ENCODE data around the gene SIVA1.
A peak's percentile ranks its signal among the peaks of the same experiment; 100 is the strongest.

The SIVA1 gene

DNA sequence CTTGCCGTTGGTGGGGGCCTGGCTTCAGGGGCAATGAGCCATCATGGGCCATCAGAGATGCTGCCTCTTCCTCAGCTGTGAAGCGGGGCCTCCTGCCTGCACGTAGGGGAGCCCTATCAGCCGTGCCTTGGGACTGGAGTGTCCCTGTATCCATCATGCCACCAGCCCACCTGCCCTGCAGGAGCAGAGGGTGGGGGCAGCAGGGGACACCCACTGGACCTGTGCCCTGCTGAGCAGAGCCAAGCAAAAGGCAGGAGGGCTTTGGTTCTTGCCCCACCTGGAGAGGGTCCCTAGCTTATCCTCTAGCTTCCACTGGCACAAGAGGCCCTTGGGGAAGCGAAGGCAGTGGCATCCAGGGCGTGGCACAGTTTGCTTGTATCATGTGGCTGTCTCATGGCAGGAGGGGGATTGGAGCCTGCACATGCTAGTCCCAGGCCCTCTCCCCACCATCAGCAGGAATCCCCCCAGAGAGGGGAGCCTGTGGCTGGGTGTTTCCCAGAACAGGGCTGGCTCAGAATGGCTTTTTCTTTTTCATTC lies 18.8 kb upstream of the SIVA1 start:
- DNase-seq (ENCODE audit: extremely low read depth in 1 of 2, low read depth in 1 of 2): no peak

DNA sequence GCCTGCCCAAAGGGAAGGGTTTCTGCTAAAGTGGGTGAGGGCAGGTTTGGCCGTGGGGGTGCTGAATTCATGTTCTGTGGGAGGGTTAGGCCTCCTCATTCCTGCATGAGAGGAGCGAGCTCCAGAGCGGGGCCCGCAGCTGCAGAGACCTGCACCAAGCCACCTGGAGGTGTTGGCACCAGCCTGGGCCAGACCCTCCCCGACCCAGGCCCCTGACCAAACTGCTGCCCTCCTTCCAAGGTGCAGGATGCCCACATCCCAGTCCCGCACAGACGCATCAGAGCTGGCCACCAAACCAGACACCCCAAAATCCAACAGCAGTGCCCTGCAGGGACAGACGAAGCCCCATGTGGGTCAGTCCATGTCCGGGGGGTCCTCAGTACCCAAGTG lies 18.4 kb upstream of the SIVA1 start:
- no peak for DNase-seq (ENCODE audit: extremely low read depth in 1 of 2, low read depth in 1 of 2)

- no peak for DNase-seq (ENCODE audit: extremely low read depth in 1 of 2, low read depth in 1 of 2)
These were observed 17.8 kb upstream of the SIVA1 start for GRCh38 chr14:104734991-104735779.

DNA sequence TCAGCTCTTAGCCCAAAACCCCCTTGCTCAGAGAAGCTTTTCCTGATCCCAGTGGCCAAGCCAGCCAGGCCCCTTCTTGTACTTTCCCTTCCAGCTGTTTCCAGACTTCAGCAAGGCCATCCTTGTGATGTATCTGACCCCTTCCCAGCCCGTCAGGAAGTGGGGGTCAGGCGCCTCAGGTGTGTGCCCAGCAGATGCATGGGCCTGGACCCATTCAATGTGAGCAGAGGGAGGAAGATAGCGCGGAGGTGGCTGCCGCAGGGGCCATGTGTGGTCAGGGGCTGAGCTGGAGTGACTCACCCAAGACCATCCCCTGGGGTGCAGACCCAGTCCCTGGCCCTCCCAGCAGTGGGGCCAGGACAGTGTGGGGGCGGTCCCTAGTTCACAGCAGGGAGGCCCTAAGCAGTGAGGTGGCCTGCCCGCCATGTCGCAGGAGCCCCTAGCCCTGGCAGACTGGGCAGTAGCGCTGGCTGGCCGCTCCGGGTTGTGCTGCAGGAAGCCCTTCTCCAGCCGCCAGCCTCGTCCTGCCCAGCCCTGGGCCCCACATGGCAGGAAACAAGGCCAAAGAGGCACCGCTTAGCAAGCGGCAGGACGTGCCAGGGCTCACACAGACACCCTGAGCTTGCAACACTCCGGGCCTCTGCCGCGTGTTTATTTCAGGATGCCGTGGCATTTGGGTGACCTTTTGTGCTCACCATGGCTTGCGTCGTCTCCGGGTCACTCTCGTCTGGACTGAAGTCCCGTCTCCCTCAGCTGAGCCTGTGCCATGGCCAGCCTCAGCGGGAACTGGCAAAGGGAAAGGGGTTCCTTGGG lies 16.9 kb upstream of the SIVA1 start:
- no peak for DNase-seq (ENCODE audit: extremely low read depth in 1 of 2, low read depth in 1 of 2)

GRCh38 chr14:104738375-104739019 lies 14.4 kb upstream of the SIVA1 start:
- no peak for DNase-seq (ENCODE audit: extremely low read depth in 1 of 2, low read depth in 1 of 2)

DNA sequence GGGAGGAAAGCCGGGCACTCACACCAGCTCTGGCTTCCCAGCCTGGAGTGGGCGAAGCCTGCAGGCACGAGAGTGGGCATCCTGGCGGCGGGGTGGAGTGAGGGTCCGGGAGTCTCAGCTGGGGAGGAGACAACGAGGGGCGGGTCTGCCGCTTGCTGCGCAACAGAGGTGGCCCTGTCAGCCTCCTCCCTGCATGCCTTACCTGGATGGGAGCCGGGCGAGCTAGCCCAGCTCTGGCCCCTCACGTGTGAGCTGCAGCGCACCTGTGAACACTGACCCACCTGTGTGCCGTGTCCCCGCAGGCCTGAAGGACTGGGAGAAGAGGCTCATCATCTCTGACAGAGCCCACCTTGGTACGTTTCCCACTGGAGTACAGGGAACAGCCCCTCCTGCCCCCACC lies 13.9 kb upstream of the SIVA1 start:
- no peak for DNase-seq (ENCODE audit: extremely low read depth in 1 of 2, low read depth in 1 of 2)

DNA sequence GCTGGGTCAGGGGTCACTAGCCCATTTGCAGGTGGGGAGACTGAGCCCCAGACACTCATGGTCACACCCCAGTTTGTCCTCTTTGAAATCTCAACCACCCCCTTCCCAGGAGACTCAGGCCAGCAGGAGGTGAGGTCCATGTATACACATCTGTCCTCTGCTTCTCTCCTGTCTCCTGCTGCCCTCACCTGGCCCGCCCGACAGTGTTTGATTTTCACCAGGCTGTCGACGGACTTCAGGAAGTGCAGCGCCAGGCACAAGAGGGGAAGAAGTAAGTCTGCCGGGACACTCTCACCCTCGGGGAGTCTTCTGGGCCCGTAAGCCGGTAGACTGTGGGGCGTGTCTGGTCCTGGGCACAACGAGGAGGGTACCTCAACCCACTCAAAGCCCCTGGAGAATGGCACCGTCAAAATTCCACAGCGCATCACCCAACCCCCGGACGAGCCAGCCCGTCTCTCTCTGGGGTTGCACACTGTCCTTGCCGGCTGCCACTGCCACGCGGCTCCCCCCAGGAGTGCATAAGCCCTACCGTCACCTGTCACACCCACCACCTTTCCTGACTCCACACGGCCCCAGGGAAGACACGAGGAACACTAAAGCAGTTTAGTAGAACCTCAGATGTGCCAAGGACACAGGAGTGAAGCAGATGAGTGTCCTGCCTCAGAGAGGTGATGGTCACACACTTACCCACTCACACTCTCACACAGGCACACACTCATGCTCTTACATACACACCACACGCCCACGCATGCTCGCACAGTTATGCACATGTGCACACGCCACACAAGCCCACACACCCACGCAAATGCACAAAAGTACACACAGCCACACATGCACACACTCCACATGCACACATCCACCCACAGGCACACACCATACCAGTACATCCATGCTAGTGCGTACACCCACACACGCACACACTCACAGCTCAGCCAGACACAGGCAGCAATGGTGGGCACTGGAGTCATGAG lies 13.1 kb upstream of the SIVA1 start:
- DNase-seq (ENCODE audit: extremely low read depth in 1 of 2, low read depth in 1 of 2): no peak

DNA sequence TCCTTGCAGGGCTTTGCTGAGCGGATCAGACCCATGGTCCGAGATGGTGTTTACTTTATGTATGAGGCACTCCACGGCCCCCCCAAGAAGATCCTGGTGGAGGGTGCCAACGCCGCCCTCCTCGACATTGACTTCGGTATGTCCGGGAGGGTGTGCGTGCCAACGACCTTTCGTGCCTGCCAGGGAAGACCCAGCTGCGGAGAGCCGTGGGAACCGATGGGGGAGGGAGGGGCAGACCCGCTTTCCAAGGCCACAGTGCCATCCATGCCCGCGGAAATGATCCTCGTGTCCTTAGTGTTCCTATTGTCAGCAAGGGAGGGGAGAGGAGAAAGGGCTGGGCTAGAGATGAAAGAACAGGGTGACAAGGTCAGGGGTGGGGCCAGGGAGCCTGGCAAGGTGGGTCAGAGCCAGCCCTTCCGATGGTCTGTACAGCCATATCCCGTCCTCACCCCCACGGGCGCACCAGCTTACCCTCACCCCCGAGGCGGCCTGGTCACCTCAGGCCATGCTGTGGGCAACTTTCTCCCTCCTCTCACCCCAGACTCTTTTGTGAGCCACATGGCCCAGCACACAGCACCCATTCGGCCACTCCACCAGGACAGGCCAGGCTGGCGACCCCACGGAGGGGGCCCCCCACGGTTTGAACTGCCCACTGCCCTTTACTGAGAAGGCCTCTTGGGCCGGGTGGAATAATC lies 11.7 kb upstream of the SIVA1 start:
- DNase-seq (ENCODE audit: extremely low read depth in 1 of 2, low read depth in 1 of 2): no peak

- DNase-seq (ENCODE audit: extremely low read depth in 1 of 2, low read depth in 1 of 2): no peak
These were observed 11.1 kb upstream of the SIVA1 start for GRCh38 chr14:104741803-104742251.

GRCh38 chr14:104742586-104743455 lies 10.1 kb upstream of the SIVA1 start:
- DNase-seq (ENCODE audit: extremely low read depth in 1 of 2, low read depth in 1 of 2): no peak

DNA sequence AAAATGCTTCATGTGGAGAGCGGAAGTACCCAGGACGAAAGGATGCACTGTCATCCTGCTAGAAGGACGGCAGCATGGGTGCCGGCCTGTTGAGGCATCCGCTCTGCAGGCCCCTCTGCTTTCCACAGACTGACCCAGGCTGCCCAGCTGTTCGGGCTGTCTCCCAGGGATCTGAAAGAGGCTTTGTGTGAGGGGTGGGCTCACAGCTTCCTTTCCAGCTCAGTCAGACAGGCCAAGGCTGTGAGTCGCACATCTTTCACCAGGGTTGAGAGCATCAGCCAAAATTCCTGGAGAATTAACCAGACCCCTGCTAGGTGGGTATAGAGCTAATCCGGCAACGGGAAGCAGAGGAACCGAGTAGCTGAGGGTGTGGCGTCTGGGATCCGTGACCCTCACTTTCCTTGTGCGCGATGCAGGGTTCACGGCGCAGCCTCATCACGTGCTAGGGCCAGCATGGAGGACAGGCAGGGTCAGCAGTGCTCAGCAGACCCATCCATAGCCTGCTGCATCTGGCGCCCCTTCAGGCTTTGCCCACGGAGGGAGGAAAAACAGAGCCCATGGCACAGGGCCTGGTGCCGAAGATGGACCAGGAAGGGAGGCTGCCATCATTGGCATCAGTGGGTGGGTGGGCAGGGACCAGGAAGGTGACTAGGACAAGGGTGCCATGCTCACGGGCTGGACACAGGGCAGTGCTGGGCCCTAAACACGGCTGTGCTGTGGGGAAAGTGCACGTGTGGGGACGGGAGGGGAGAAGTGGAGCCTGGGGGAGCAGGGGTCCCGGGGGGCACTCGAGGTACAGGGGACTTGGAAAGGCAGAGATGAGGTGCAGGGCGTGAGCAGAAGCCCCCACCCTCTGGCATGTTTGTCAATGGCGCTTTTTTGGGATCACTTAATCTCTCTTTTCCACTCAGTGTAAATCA lies 9.2 kb upstream of the SIVA1 start:
- no peak for DNase-seq (ENCODE audit: extremely low read depth in 1 of 2, low read depth in 1 of 2)

DNA sequence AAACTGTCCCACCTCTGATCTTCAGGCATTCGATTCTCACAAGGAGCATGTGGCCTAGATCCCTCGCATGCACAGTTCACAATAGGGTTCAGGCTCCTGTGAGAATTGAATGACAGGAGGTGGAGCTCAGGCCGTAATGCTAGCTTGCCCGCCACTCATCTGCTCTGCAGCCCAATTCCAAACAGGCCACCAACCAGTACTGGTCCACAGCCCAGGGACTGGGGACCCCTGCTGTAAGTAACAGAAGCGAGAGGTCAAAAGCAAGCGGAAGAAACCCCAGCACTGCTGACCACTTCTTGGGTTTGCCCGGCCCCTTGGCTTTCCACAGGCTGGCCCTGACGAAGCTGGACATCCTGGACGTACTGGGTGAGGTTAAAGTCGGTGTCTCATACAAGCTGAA lies 8.5 kb upstream of the SIVA1 start:
- no peak for DNase-seq (ENCODE audit: extremely low read depth in 1 of 2, low read depth in 1 of 2)

GRCh38 chr14:104745431-104745830 lies 7.5 kb upstream of the SIVA1 start:
- DNase-seq (ENCODE audit: extremely low read depth in 1 of 2, low read depth in 1 of 2): no peak

DNA sequence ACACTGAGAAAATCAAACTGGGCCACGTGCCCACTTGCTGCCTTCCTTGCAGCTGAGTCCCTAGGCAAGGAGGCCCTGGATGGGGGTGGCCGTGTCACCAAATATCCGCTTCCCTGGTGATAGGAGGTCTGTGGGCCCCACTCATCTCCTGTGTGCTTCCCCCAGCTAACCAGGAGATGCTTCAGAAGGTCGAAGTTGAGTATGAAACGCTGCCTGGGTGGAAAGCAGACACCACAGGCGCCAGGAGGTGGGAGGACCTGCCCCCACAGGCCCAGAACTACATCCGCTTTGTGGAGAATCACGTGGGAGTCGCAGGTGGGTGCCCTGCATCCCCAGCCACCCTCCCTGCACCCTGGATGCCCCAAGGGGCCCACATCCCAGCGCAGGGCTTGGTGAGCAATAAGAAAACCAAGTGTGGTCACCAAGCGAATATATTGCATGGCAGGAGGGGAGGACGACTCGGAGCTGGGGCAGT lies 6.8 kb upstream of the SIVA1 start:
- DNase-seq (ENCODE audit: extremely low read depth in 1 of 2, low read depth in 1 of 2): peak in 1 of 2 donors; percentile 47

DNA sequence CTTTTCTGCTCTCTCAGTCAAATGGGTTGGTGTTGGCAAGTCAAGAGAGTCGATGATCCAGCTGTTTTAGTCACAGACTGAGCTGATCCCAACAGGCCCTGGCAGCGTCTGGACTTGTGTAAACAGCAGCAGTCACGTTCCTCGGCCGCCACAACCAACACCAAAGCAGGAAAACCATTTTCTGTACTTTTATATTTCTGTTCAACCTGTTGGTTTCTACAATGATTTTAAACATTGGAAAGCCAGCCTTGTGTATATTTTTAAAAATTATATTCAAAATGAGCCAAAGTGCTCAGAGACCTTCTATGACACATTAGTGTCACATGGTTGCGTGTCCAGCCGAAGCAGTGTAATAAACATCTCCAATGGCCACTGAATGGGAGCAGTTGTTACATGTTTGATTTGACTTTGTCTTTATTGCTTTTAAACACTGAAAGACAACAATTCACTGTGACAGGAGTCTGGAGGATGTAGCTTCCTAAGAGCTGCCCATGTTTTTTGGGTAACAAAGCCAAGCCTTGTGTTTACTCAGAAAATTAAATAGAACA lies 5.9 kb upstream of the SIVA1 start:
- DNase-seq (ENCODE audit: extremely low read depth in 1 of 2, low read depth in 1 of 2): no peak

DNA sequence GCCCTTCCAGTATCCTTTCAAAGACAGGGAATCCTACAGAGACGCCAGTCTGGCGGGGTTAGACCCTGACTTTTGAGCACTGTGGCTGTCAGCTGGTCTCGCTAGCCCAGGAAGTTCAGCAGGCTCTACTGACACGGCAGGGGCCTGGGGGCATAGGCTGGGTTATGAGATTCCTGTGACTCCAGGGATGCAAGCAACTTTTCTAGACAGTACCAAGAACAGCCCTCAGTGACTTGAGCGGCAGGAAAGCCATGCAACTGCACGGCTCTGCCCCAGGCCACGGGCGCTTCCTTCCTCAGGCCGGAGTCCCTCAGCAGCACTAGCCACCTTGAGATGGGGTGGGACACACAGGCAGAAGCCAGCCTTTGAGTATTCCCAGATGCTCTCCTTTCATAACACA lies 5.1 kb upstream of the SIVA1 start:
- DNase-seq (ENCODE audit: extremely low read depth in 1 of 2, low read depth in 1 of 2): no peak

GRCh38 chr14:104749111-104749649 lies 3.8 kb upstream of the SIVA1 start:
- DNase-seq (ENCODE audit: extremely low read depth in 1 of 2, low read depth in 1 of 2): no peak
